ENCODE measurements around the gene KRT84.

The KRT84 gene

GRCh38 chr12:52358575-52359350, 26.7 kb downstream of the KRT84 start:
- no peaks in the 10 kb centered on the region for H3K27me3 ChIP-seq (ENCODE audit: control insufficient read depth, insufficient read depth, low read length)
- H3K4me1 ChIP-seq = no peaks in the 10 kb centered on the region
- no peak overlapping the region for H2AFZ ChIP-seq
- no peak overlapping the region for H3K4me3 ChIP-seq (ENCODE audit: low read depth, low read length)
- no peaks in the 10 kb centered on the region for H3K79me2 ChIP-seq
- H3K36me3 ChIP-seq (ENCODE audit: control insufficient read depth, insufficient read depth, low read length) = no peaks in the 10 kb centered on the region
- no peak overlapping the region for H3K4me2 ChIP-seq (ENCODE audit: low read length)
- no peak overlapping the region for H3K9ac ChIP-seq
- H3K27ac ChIP-seq = no peak overlapping the region
- no peaks in the 10 kb centered on the region for H3K9me3 ChIP-seq (ENCODE audit: control insufficient read depth, low read length)
- TF ChIP-seq CTCF (IDR thresholded peaks at IDR 0.05) = no peak

- Histone ChIP-seq H3K9me3 (ENCODE audit: control insufficient read depth, low read length) (no peaks in the 10 kb centered on the region), H3K79me2 (no peaks in the 10 kb centered on the region), H3K4me3 (ENCODE audit: low read depth, low read length) (no peak overlapping the region), H2AFZ (no peak overlapping the region), H3K36me3 (ENCODE audit: control insufficient read depth, insufficient read depth, low read length) (no peaks in the 10 kb centered on the region), H3K9ac (no peak overlapping the region), H3K27ac (no peak overlapping the region), H3K4me1 (no peaks in the 10 kb centered on the region), H3K4me2 (ENCODE audit: low read length) (no peak overlapping the region), H3K27me3 (ENCODE audit: control insufficient read depth, insufficient read depth, low read length) (no peaks in the 10 kb centered on the region)
- TF ChIP-seq CTCF (IDR thresholded peaks at IDR 0.05) = no peak
Observed at GRCh38 chr12:52356762-52357580, 28.5 kb downstream of the KRT84 start.

- Histone ChIP-seq H3K4me2 (ENCODE audit: low read length) (no peak overlapping the region), H3K36me3 (ENCODE audit: control insufficient read depth, insufficient read depth, low read length) (no peaks in the 10 kb centered on the region), H3K27me3 (ENCODE audit: control insufficient read depth, insufficient read depth, low read length) (no peaks in the 10 kb centered on the region), H3K4me1 (no peaks in the 10 kb centered on the region), H2AFZ (no peak overlapping the region), H3K79me2 (no peaks in the 10 kb centered on the region), H3K4me3 (ENCODE audit: low read depth, low read length) (no peak overlapping the region), H3K9me3 (ENCODE audit: control insufficient read depth, low read length) (no peaks in the 10 kb centered on the region), H3K27ac (no peak overlapping the region), H3K9ac (no peak overlapping the region)
- no peak for TF ChIP-seq CTCF (IDR thresholded peaks at IDR 0.05)
Observed at GRCh38 chr12:52356031-52356761, 29.3 kb downstream of the KRT84 start.

- no peak overlapping the region for H2AFZ ChIP-seq
- H3K9me3 ChIP-seq (ENCODE audit: control insufficient read depth, low read length) = no peaks in the 10 kb centered on the region
- no peaks in the 10 kb centered on the region for H3K79me2 ChIP-seq
- no peak overlapping the region for H3K9ac ChIP-seq
- no peaks in the 10 kb centered on the region for H3K36me3 ChIP-seq (ENCODE audit: control insufficient read depth, insufficient read depth, low read length)
- TF ChIP-seq CTCF (IDR thresholded peaks at IDR 0.05) = no peak
- no peaks in the 10 kb centered on the region for H3K27me3 ChIP-seq (ENCODE audit: control insufficient read depth, insufficient read depth, low read length)
- H3K27ac ChIP-seq = no peak overlapping the region
- H3K4me2 ChIP-seq (ENCODE audit: low read length) = no peak overlapping the region
- H3K4me1 ChIP-seq = no peaks in the 10 kb centered on the region
- no peak overlapping the region for H3K4me3 ChIP-seq (ENCODE audit: low read depth, low read length)
Observed at GRCh38 chr12:52355176-52355575, 30.3 kb downstream of the KRT84 start.
